Measurements from ENCODE around the gene GDI2. TPM values are rescaled to one million over a fixed set of nuclear protein-coding genes. Genes with fewer than 3 reads are reported as not detected.

The GDI2 gene
- 10 to 100 TPM; 78.1 to 82.3 TPM for total RNA-seq
- polyA plus RNA-seq (2013, experiment 1 of 2), result 167 TPM
- polyA plus RNA-seq (2013, experiment 2 of 2), result 160 TPM
- 149 to 682 (median 248) reads per million in 172 experiments for total RNA-seq

DNA sequence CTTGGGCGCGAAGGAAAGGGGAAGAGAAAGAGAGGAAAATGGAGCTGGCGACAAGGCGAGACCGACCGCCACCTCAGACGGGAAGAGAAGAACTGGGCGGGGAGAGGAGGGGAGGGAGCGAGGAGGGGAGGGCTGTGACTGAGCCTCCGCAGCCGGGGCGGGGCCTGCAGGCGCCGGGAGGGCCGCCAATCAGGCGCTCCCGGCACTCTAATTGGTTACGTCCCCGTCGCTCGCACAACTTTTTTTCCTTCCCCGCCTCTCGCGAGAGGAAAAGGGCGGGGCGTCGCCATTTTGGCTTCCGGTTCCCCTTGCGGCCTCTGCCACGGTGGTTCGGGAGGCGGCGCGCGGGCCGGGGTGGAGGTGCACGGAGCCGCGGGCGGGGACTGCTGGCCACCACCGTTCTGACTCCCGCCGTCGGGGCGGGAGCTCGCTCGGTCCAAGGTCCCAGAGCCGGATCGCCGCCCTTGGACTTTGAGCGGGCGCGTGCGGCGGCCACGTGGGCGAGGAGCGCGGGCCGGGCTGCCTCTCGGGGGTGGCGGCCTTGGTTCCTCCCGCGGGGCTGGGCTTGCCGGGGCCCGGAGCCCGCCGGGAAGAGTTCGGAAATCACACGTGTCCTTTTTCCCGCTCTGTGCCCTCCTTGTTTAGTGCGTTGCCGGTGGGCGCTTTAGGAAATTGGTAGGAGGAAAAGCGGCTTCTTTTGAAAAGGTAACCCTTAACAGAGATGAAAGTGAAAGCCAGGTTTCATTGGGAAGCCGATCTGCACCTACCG is at the start of gene GDI2:
GDI2 (minus strand) TSS at position 94 of the 769 bp plus-strand sequence. CDS start 176 bp downstream, outside the sequence.
- no peaks in the 10 kb centered on the region for H3K27me3 Mint-ChIP-seq
- H3K27ac ChIP-seq (ENCODE audit: low read depth in 1 of 2, low read length in 2 of 2), result peak within 1 kb of the TSS; percentile 92 to 97
- no peaks in the 10 kb centered on the region for H3K9me3 ChIP-seq (ENCODE audit: control insufficient read depth in 1 of 2, insufficient read depth in 1 of 2, low read length in 2 of 2)
- peaks cover 60% of the 10 kb centered on the region for H3K4me1 Mint-ChIP-seq (ENCODE audit: low read depth)
- ChIA-PET POLR2A (interaction anchor here (0.6 to 2.6 kb wide), 21 partner anchors 10 to 1974 kb away, joined by 3 to 29 read pairs (median 4); partner anchors contain the start of genes ANKRD16, ATP5F1C, FBH1 and IL15RA), CTCF (interaction anchor here (0.8 to 1.2 kb wide), 3 partner anchors 9 to 76 kb away, joined by 3 read pairs; partner anchors contain the start of genes ANKRD16 and FBH1)
- ATAC-seq (ENCODE audit: poor library complexity), result peak; percentile 94
- intact Hi-C loops (cut with DNase I, micrococcal nuclease), result loop anchor here (1.0 to 5.0 kb wide), 6 partner anchors 36 to 129 kb away; partner anchors contain the start of genes TASOR2 (in 2 of the 2) and ANKRD16 (in 1 of the 2)
- TF ChIP-seq, protein P1, sequence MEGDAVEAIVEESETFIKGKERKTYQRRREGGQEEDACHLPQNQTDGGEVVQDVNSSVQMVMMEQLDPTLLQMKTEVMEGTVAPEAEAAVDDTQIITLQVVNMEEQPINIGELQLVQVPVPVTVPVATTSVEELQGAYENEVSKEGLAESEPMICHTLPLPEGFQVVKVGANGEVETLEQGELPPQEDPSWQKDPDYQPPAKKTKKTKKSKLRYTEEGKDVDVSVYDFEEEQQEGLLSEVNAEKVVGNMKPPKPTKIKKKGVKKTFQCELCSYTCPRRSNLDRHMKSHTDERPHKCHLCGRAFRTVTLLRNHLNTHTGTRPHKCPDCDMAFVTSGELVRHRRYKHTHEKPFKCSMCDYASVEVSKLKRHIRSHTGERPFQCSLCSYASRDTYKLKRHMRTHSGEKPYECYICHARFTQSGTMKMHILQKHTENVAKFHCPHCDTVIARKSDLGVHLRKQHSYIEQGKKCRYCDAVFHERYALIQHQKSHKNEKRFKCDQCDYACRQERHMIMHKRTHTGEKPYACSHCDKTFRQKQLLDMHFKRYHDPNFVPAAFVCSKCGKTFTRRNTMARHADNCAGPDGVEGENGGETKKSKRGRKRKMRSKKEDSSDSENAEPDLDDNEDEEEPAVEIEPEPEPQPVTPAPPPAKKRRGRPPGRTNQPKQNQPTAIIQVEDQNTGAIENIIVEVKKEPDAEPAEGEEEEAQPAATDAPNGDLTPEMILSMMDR (IDR thresholded peaks at IDR 0.05), result no peak
- peak within 1 kb of the TSS; percentile 95 for H3K4me3 Mint-ChIP-seq
- peak; percentile 92 to 98 (median 96) for DNase-seq
- peaks cover 23% of the 10 kb centered on the region for H3K36me3 Mint-ChIP-seq (ENCODE audit: low read depth)
- H3K27me3 ChIP-seq (ENCODE audit: control insufficient read depth in 1 of 2, insufficient read depth in 2 of 2, low read length in 2 of 2), result no peaks in the 10 kb centered on the region
- H3K4me1 ChIP-seq (ENCODE audit: insufficient read depth, low read length), result peaks cover 42% of the 10 kb centered on the region
- H3K36me3 ChIP-seq (ENCODE audit: insufficient read depth, low read length), result no peaks in the 10 kb centered on the region
- no peaks in the 10 kb centered on the region for H3K9me3 Mint-ChIP-seq
- peak within 1 kb of the TSS; percentile 74 for H3K4me3 ChIP-seq (ENCODE audit: low read length)
- peak within 1 kb of the TSS; percentile 89 for H3K27ac Mint-ChIP-seq

DNA sequence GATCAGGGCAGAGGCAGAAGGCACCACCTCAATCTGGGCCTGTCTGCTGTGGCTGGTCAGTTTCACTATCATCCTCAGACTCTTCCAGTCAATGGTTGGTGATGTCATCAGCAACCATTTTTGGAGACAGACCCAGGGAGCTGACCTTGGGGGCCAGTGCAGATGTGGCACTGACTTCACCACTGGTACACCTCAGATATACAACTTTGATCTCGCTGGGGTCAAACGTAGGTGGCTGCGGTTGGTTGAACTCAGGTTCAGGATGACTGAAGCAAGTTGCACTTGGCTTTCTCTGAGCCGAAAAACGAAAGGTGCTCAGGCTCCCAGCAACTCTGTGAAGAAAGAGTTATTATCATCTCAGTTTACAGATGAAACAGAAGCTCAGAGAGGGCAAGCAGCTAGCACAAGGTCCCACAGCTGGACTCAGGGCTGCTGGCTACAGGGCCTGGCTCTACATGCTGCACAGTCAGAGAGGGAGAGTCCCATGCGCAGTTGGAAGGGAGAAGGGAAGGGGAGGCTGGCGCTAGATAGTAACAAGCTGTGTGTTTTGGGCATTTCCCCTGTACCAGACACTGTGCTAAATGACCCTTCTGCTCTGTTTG is 49.2 kb upstream of the GDI2 start:
- no peaks in the 10 kb centered on the region for H3K27me3 Mint-ChIP-seq

DNA sequence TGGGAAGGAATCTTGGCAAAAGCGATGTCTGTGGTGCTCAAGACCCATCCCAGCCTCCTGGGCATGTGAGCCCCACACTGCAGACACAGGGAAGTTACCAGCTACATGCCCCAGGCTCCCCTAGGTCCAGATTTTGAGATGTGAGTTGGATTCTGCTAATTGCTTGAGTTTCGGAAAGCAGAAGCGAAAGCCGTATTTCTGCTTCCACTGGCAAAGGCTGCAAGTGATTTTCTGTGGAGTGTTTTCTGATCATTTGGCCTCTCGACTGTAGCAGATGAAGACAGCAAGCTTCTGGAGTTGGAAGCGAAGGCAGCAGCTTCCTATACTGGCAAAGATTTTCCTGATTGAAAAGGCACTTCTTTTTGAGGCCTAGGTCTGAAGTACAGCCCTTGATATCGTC is 46.8 kb upstream of the GDI2 start:
- intact Hi-C loops (cut with DNase I, micrococcal nuclease), result no loop called here
- Mint-ChIP-seq H3K27me3 (no peaks in the 10 kb centered on the region), H3K27ac (no peak overlapping the region), H3K4me3 (no peak overlapping the region), H3K36me3 (ENCODE audit: low read depth) (no peaks in the 10 kb centered on the region), H3K9me3 (no peaks in the 10 kb centered on the region), H3K4me1 (ENCODE audit: low read depth) (no peaks in the 10 kb centered on the region)
- ATAC-seq (ENCODE audit: poor library complexity) (no peak), DNase-seq (no peak)
- Histone ChIP-seq H3K9me3 (ENCODE audit: control insufficient read depth in 1 of 2, insufficient read depth in 1 of 2, low read length in 2 of 2) (no peaks in the 10 kb centered on the region), H3K4me3 (ENCODE audit: low read length) (no peak overlapping the region), H3K27ac (ENCODE audit: low read depth in 1 of 2, low read length in 2 of 2) (no peak overlapping the region), H3K36me3 (ENCODE audit: insufficient read depth, low read length) (peaks cover 3% of the 10 kb centered on the region), H3K27me3 (ENCODE audit: control insufficient read depth in 1 of 2, insufficient read depth in 2 of 2, low read length in 2 of 2) (no peaks in the 10 kb centered on the region), H3K4me1 (ENCODE audit: insufficient read depth, low read length) (no peaks in the 10 kb centered on the region)
- CTCF ChIA-PET, result interaction anchor here (0.6 kb wide), 1 partner anchor 1308 kb away, joined by 3 read pairs; no protein-coding TSS in a partner anchor
- TF ChIP-seq, protein P1 (IDR thresholded peaks at IDR 0.05), result no peak
- POLR2A ChIA-PET, result no interaction called here

More for the DNA sequence above, 49.2 kb upstream of the GDI2 start:
- ChIA-PET CTCF (no interaction called here), POLR2A (no interaction called here)
- ATAC-seq (ENCODE audit: poor library complexity) (no peak), DNase-seq (no peak)
- H3K27ac ChIP-seq (ENCODE audit: low read depth in 1 of 2, low read length in 2 of 2), result no peak overlapping the region
- H3K4me1 ChIP-seq (ENCODE audit: insufficient read depth, low read length), result no peaks in the 10 kb centered on the region
- no peaks in the 10 kb centered on the region for H3K27me3 ChIP-seq (ENCODE audit: control insufficient read depth in 1 of 2, insufficient read depth in 2 of 2, low read length in 2 of 2)
- H3K27ac Mint-ChIP-seq, result no peak overlapping the region
- no peaks in the 10 kb centered on the region for H3K4me1 Mint-ChIP-seq (ENCODE audit: low read depth)
- no peaks in the 10 kb centered on the region for H3K36me3 Mint-ChIP-seq (ENCODE audit: low read depth)
- H3K9me3 ChIP-seq (ENCODE audit: control insufficient read depth in 1 of 2, insufficient read depth in 1 of 2, low read length in 2 of 2), result no peaks in the 10 kb centered on the region
- H3K9me3 Mint-ChIP-seq, result no peaks in the 10 kb centered on the region
- intact Hi-C loops (cut with DNase I, micrococcal nuclease), result no loop called here
- H3K36me3 ChIP-seq (ENCODE audit: insufficient read depth, low read length), result peaks cover 3% of the 10 kb centered on the region
- H3K4me3 Mint-ChIP-seq, result no peak overlapping the region
- TF ChIP-seq, protein P1 (IDR thresholded peaks at IDR 0.05), result no peak
- no peak overlapping the region for H3K4me3 ChIP-seq (ENCODE audit: low read length)

All from CD4-positive, alpha-beta T cell (primary cell).